AG09309 (cell line): ENCODE data around the gene IGSF9.

ENCODE experiments used
- DNase-seq: peaks from one replicate; pipeline ENCODE4 v3.0.0-alpha.2; 2010; ENCODE audit warnings: low read depth
- H3K4me3 ChIP-seq: 2 replicates; pipeline ENCODE4 v1.5.1; 2011; ENCODE audit warnings: mild to moderate bottlenecking, low read depth, low read length, moderate library complexity; ENCODE audit not compliant: control insufficient read depth
- TF ChIP-seq, protein P1 (sequence below): IDR thresholded peaks from 2 replicates; pipeline ENCODE4 v1.5.1; 2011; ENCODE audit warnings: mild to moderate bottlenecking, low read depth, low read length, inconsistent platforms; ENCODE audit not compliant: insufficient read depth, control insufficient read depth; ENCODE audit errors: missing control alignments

Gene IGSF9

DNA sequence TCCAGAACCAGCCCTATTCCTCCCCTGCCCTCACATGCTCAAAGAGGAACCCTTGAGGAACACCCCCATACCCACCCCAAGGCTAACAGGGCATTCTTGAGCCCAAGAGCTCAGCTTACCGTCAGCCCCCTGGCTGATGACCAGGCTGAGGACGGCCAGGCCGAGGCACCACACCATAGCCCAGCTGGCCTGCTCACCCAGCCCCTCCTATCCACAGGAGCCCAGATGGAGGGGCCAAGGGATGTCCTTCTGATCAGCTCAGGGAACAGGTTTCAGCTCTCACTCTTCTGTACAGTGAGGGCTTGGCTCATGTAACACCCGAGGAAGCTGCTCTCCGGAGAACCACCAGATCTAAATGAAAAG lies 2.2 kb downstream of the IGSF9 start:
- H3K4me3 ChIP-seq: no peak overlapping the region
- no peak for DNase-seq
- TF ChIP-seq, protein P1, sequence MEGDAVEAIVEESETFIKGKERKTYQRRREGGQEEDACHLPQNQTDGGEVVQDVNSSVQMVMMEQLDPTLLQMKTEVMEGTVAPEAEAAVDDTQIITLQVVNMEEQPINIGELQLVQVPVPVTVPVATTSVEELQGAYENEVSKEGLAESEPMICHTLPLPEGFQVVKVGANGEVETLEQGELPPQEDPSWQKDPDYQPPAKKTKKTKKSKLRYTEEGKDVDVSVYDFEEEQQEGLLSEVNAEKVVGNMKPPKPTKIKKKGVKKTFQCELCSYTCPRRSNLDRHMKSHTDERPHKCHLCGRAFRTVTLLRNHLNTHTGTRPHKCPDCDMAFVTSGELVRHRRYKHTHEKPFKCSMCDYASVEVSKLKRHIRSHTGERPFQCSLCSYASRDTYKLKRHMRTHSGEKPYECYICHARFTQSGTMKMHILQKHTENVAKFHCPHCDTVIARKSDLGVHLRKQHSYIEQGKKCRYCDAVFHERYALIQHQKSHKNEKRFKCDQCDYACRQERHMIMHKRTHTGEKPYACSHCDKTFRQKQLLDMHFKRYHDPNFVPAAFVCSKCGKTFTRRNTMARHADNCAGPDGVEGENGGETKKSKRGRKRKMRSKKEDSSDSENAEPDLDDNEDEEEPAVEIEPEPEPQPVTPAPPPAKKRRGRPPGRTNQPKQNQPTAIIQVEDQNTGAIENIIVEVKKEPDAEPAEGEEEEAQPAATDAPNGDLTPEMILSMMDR: no peak

DNA sequence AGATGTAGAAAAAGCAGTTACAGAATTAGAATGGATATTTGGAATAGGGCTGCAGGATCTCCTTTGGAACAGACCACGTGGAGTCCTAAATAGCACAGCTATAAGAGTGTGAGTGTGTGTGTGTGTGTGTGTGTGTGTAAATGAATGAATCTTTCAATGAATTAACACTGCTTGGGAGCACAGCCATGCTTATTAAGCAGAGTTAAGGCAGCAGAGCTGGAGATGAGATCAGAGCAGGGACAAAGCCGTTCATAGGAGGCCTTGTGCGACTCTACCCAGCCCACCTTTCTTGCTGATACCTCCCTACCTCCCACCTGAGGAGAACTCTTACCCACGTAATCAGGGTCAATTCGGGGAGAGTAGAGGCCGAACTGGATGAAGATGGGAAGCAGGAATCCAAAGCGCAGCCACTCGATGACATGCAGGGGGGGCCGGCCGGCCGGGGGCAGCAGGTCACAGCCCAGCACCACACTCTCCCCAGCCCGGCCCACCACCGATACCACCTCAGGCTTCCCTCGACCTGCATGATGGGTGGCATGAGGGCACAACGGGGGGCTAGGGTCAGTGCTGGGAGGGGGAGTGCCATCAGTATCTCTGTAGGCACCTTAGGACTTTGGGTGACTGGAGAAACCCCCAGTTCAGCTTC lies 2.7 kb downstream of the IGSF9 start:
- H3K4me3 ChIP-seq: no peak overlapping the region
- DNase-seq: no peak
- TF ChIP-seq, protein P1: no peak

DNA sequence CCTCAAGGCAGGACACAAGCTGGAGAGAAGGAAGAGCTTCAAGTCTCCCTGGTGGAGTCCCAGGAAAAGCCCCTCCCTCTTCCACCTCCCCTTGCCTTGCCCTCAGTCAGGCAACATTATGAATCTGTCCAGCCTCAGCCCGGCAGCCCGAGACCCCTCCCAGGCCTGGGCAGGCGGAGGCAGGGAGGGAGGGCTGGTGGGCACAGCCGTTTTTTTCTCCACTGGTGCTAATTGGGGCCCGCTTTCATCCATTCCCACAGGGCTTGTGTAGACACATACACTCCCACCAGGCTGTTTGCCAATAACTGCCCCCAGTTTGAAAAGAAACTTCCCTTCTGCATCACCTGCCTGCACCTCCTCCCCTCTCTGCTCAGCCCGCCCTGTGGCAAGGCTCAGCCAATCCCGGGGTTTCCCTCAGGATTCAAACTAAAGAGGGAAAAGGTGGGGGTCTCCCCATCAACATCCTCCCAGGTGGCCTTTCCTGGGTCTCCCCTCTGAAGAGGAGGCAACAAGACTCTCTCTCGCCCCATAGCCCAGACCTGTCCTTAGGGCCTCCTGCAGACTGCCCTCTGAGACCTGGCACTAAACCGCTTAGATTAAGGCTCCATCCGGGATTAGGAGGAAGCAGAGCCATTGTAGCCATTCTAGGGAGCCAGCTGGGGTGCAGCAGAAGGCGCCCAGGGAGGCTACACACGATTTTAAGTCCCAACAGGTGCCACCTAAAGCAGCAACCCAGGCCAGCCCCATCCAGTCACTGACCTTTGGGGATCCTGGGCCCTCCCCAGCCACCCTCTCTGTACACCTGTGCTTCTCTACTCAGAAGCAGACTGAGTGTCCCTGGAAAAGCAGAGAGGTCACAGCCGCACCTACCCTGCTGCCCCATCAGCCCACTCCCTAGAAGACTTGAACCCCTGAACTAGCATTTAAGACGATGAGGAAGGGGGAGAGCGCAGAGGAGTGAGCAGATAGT lies 3.5 kb downstream of the IGSF9 start:
- TF ChIP-seq, protein P1: no peak
- no peak for DNase-seq
- no peak overlapping the region for H3K4me3 ChIP-seq

DNA sequence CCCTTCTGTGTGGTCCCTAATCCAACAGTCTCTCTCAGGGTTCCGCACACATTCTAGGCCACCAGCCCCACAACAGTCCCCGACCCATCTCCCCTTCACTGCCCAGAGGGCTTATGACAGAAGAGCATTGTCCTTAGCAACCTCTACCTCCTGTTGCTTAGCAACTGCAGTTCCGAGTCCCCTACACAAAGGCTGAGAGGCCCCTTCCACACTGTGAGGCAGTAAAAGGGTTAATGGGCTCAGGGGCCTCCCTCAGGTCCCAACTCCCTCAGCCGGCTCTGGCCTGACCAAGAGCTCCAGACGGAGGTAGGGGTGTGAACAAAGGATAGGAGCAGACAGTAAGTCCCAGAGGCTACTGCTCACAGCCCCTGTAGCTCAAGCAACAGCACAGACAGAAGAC lies 4.3 kb downstream of the IGSF9 start:
- TF ChIP-seq, protein P1: no peak

DNA sequence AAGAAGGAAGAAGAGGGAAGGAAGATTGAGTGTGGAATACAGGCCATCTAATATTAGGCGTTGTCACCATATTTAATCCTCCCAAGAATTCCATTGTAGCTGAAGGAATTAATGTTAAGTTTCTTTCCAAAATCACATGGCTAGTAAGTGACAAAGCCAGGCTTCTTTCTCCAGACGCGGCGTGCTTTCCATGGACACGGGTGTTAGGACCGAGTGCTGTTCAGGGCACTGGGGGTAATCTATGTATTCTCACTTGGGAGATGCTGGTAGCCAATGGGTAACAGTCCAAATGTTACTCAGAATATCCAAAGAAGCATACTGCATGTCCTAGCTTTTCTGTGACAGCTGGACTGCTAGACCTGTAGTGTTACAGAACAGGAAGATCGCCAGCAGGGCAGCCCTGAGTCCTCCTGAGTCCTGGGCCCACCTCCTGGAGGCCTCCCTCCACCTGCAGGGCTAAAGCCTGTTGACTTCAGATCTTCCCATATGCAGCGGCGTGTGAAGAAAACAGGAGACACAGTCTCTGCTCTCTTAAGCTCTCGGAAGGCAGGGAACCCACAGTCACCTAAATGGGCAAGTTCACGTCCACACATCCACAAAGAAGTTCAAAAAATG lies 5.3 kb downstream of the IGSF9 start:
- DNase-seq: no peak
- no peak overlapping the region for H3K4me3 ChIP-seq
- TF ChIP-seq, protein P1: no peak

More for the DNA sequence above, 4.3 kb downstream of the IGSF9 start:
- DNase-seq: no peak
- H3K4me3 ChIP-seq: no peak overlapping the region

DNA sequence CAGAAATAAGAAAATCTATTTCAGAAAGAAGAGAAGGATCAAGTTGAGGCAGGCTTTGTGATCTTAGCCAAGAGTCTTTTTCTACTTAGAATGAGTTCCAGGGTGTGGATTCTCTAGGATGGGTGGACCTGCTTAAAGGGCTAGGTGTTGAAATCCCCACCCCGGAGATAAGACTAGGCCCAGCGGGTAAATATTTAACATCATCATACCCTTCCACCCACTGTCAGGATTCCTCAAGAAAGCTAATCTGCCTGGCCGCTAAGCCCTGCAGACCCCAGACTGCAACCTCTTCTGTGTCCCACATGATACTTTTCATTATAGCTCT lies 5.8 kb downstream of the IGSF9 start:
- no peak overlapping the region for H3K4me3 ChIP-seq
- TF ChIP-seq, protein P1: no peak
- DNase-seq: no peak
